NCI-H2107 treated with DMSO at 0.1 percent for 48 hours (cell line): Measurements from ENCODE around the gene POU4F2.
"Not testable (repeated sequence)": the region's sequence is repeated elsewhere in the genome, so short reads cannot be mapped to it uniquely, and the experiment has no call there.

Experiments
- DNase-seq: peaks from one replicate; lab custom pipeline; 2025; ENCODE audit not compliant: unreplicated experiment; lab: John Stamatoyannopoulos, UW

Gene POU4F2

GRCh38 chr4:146654687-146655520, 16.2 kb downstream of the POU4F2 start:
- no peak for DNase-seq

GRCh38 chr4:146655521-146655856, 16.8 kb downstream of the POU4F2 start:
- no peak for DNase-seq

GRCh38 chr4:146661367-146661766, 22.7 kb downstream of the POU4F2 start:
- no peak for DNase-seq

GRCh38 chr4:146663968-146664311, 25.2 kb downstream of the POU4F2 start:
- DNase-seq: not testable (repeated sequence)

GRCh38 chr4:146674829-146675570, 36.3 kb downstream of the POU4F2 start:
- no peak for DNase-seq
